ENCODE data around the gene CRY2.

CRY2 gene

GRCh38 chr11:45853332-45854219 lies 6.3 kb downstream of the CRY2 start:
- TF ChIP-seq FOXM1 (IDR thresholded peaks at IDR 0.05; ENCODE audit: borderline replicate concordance, low read depth) = no peak
- no peak for TF ChIP-seq TAF1 (IDR thresholded peaks at IDR 0.05; ENCODE audit: low read depth)
- TF ChIP-seq, protein P1, sequence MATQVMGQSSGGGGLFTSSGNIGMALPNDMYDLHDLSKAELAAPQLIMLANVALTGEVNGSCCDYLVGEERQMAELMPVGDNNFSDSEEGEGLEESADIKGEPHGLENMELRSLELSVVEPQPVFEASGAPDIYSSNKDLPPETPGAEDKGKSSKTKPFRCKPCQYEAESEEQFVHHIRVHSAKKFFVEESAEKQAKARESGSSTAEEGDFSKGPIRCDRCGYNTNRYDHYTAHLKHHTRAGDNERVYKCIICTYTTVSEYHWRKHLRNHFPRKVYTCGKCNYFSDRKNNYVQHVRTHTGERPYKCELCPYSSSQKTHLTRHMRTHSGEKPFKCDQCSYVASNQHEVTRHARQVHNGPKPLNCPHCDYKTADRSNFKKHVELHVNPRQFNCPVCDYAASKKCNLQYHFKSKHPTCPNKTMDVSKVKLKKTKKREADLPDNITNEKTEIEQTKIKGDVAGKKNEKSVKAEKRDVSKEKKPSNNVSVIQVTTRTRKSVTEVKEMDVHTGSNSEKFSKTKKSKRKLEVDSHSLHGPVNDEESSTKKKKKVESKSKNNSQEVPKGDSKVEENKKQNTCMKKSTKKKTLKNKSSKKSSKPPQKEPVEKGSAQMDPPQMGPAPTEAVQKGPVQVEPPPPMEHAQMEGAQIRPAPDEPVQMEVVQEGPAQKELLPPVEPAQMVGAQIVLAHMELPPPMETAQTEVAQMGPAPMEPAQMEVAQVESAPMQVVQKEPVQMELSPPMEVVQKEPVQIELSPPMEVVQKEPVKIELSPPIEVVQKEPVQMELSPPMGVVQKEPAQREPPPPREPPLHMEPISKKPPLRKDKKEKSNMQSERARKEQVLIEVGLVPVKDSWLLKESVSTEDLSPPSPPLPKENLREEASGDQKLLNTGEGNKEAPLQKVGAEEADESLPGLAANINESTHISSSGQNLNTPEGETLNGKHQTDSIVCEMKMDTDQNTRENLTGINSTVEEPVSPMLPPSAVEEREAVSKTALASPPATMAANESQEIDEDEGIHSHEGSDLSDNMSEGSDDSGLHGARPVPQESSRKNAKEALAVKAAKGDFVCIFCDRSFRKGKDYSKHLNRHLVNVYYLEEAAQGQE (IDR thresholded peaks at IDR 0.05; ENCODE audit: low read depth) = no peak
- no peak for TF ChIP-seq CREB1 (IDR thresholded peaks at IDR 0.05; ENCODE audit: low read depth)
- no peak for TF ChIP-seq EGR1 (IDR thresholded peaks at IDR 0.05)
- no peak for TF ChIP-seq TEAD4 (IDR thresholded peaks at IDR 0.05)
- no peak for TF ChIP-seq ZBTB7A (IDR thresholded peaks at IDR 0.05; ENCODE audit: low read depth)
- TF ChIP-seq, protein P2, sequence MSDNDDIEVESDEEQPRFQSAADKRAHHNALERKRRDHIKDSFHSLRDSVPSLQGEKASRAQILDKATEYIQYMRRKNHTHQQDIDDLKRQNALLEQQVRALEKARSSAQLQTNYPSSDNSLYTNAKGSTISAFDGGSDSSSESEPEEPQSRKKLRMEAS (IDR thresholded peaks at IDR 0.05) = no peak
- TF ChIP-seq RAD21 (IDR thresholded peaks at IDR 0.05; ENCODE audit: low read depth) = no peak
- TF ChIP-seq USF1 (IDR thresholded peaks at IDR 0.05) = no peak
- no peak for TF ChIP-seq NFIC (IDR thresholded peaks at IDR 0.05)
- no peak for TF ChIP-seq TCF12 (IDR thresholded peaks at IDR 0.05; ENCODE audit: low read depth)
- no peak for TF ChIP-seq CEBPB (IDR thresholded peaks at IDR 0.05)
- TF ChIP-seq YY1 (IDR thresholded peaks at IDR 0.05; ENCODE audit: low read depth) = no peak
- no peak for TF ChIP-seq EP300 (IDR thresholded peaks at IDR 0.05; ENCODE audit: borderline replicate concordance)

DNA sequence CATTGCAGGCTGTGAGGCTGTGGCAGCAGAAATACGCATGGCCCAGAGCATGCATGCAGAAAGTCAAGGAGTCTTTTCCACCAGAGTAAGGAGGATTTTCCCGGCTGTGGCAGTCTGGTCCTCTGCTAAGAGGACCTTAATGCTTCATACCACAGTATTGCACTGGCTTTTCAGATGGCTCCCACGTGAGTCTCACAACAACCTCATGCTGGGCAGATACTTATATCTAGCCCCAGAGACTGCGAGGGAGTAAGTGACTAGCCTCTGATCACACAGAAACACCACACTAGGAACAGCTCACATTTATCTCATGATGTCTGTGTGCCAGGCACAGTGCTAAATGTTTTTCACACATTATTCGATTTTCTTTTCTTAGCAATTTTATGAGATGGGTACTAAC lies 8.0 kb downstream of the CRY2 start:
- no peak for TF ChIP-seq ZBTB7A (IDR thresholded peaks at IDR 0.05; ENCODE audit: low read depth)
- no peak for TF ChIP-seq EP300 (IDR thresholded peaks at IDR 0.05; ENCODE audit: borderline replicate concordance)
- TF ChIP-seq RAD21 (IDR thresholded peaks at IDR 0.05; ENCODE audit: low read depth) = no peak
- TF ChIP-seq YY1 (IDR thresholded peaks at IDR 0.05; ENCODE audit: low read depth) = no peak
- no peak for TF ChIP-seq CEBPB (IDR thresholded peaks at IDR 0.05)
- TF ChIP-seq EGR1 (IDR thresholded peaks at IDR 0.05) = no peak
- no peak for TF ChIP-seq NFIC (IDR thresholded peaks at IDR 0.05)
- no peak for TF ChIP-seq TCF12 (IDR thresholded peaks at IDR 0.05; ENCODE audit: low read depth)
- TF ChIP-seq FOXM1 (IDR thresholded peaks at IDR 0.05; ENCODE audit: borderline replicate concordance, low read depth) = no peak
- TF ChIP-seq, protein P1 (IDR thresholded peaks at IDR 0.05; ENCODE audit: low read depth) = no peak
- TF ChIP-seq, protein P2 (IDR thresholded peaks at IDR 0.05) = no peak
- no peak for TF ChIP-seq USF1 (IDR thresholded peaks at IDR 0.05)
- no peak for TF ChIP-seq TEAD4 (IDR thresholded peaks at IDR 0.05)
- no peak for TF ChIP-seq CREB1 (IDR thresholded peaks at IDR 0.05; ENCODE audit: low read depth)
- no peak for TF ChIP-seq TAF1 (IDR thresholded peaks at IDR 0.05; ENCODE audit: low read depth)

DNA sequence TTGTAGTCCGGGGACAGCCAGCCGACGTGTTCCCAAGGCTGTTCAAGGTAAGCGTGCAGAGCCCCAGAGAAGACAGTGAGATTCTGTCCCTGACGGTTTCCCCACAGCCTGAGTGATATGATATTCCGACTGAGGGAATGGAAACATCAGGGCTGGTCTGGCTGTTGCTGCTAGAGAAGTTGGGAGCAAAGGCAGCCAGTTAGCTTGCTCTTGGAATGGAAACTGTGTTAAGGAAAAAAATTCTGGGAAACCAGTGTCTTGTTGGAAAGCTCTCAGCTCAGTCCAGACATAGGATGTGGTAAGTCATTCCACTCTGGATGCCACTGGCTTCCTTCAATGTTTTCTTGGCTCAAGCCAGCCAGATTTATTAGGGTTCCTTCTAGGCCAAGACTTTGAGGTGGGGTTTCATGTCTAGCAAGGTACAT lies 8.8 kb downstream of the CRY2 start:
- TF ChIP-seq USF1 (IDR thresholded peaks at IDR 0.05) (no peak), TEAD4 (IDR thresholded peaks at IDR 0.05) (no peak), ZBTB7A (IDR thresholded peaks at IDR 0.05; ENCODE audit: low read depth) (no peak)
- TF ChIP-seq, protein P1 (IDR thresholded peaks at IDR 0.05; ENCODE audit: low read depth) = no peak
